SU-DHL-6 (cell line): ENCODE results near the gene BEND6.

Experiments
- EZH2phosphoT487 ChIP-seq: fragments of 200-600 bp; sonication (generic), shearing (Covaris generic); conservative IDR thresholded peaks from 2 replicates; pipeline ENCODE4 v1.6.1; 2018; ENCODE audit warnings: mild to moderate bottlenecking, antibody characterized with exemption, low read length, moderate library complexity, mixed read lengths
- TF ChIP-seq, protein P1 (sequence below): fragments of 200-600 bp; sonication (generic); IDR thresholded peaks from one replicate; pipeline ENCODE4 v1.5.1; 2017; ENCODE audit warnings: antibody characterized with exemption, mild to moderate bottlenecking, low read length, moderate library complexity; ENCODE audit not compliant: insufficient read depth, poor library complexity, severe bottlenecking

DNA sequence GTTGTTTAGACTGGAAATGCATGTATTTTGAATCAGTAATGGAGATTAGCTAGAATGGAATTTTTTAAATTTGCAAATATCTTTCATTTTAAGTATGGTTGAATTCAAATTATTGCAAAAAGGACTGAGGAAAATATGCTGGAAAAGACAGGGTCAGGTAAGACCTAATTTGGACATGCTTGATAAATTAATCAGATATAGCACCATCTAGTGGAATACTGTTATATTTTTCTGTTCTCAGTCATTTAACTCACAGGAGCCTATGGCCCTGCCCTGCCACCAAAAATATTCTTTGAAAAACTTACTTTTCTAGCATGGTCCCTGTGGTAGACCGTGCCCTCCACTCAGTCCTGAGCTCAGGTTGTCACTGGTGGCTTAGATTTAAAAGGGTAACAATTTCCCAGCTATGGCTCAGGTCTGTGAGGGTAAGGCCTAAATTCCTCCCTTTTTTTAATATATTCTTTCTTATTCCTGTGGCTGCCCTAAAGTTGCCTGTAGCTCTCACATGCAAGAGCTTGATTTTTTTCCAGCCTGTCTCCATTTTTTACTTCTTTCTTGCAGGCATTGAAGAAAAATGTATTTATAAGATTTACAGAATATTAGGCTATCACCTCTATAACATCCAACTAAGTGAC is 66.3 kb downstream of the BEND6 start:
- TF ChIP-seq, protein P1, sequence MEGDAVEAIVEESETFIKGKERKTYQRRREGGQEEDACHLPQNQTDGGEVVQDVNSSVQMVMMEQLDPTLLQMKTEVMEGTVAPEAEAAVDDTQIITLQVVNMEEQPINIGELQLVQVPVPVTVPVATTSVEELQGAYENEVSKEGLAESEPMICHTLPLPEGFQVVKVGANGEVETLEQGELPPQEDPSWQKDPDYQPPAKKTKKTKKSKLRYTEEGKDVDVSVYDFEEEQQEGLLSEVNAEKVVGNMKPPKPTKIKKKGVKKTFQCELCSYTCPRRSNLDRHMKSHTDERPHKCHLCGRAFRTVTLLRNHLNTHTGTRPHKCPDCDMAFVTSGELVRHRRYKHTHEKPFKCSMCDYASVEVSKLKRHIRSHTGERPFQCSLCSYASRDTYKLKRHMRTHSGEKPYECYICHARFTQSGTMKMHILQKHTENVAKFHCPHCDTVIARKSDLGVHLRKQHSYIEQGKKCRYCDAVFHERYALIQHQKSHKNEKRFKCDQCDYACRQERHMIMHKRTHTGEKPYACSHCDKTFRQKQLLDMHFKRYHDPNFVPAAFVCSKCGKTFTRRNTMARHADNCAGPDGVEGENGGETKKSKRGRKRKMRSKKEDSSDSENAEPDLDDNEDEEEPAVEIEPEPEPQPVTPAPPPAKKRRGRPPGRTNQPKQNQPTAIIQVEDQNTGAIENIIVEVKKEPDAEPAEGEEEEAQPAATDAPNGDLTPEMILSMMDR, result peak; percentile 85
- no peak for TF ChIP-seq EZH2phosphoT487
